Esophagus muscularis mucosa (tissue), 4 donors: ENCODE data around the gene CERKL. TPM values are rescaled to one million over a fixed set of nuclear protein-coding genes. Genes with fewer than 3 reads are reported as not detected.

ENCODE experiments used
- DNase-seq: peaks from one replicate; pipeline ENCODE4 v3.0.0-alpha.2; 2017; ENCODE audit errors: extremely low spot score
- H3K27ac ChIP-seq, 4 donors: fragments of 200-600 bp; sonication (generic); replicated peaks in 1 of 4; 1 replicate in 3 of 4; 2 replicates in 1 of 4; pipeline ENCODE4 v1.5.1; 2016 to 2019; ENCODE audit warnings: mild to moderate bottlenecking in 1 of 4
- H3K27me3 ChIP-seq, 4 donors: fragments of 200-600 bp; sonication (generic); one replicate each; pipeline versions ENCODE4 v1.5.1 to v1.6.0; 2016 to 2019
- H3K36me3 ChIP-seq, 4 donors: fragments of 200-600 bp; sonication (generic); one replicate each; pipeline ENCODE4 v1.5.1; 2016 to 2019
- H3K4me1 ChIP-seq, 4 donors: fragments of 200-600 bp; sonication (generic); one replicate each; pipeline ENCODE4 v1.5.1; 2016 to 2019
- H3K4me3 ChIP-seq, 4 donors: fragments of 200-600 bp; sonication (generic); 1 replicate in 2 of 4; 2 replicates in 2 of 4; pipeline ENCODE4 v1.5.1; 2016 to 2019; ENCODE audit warnings: mild to moderate bottlenecking in 4 of 4, moderate library complexity in 1 of 4
- H3K9me3 ChIP-seq, 4 donors: fragments of 200-600 bp; sonication (generic); 1 replicate in 3 of 4; 2 replicates in 1 of 4; pipeline ENCODE4 v1.5.1; 2016 to 2019
- EP300 ChIP-seq: sonication (generic); formaldehyde crosslinking; IDR thresholded peaks from one replicate; pipeline ENCODE4 v1.6.1; 2017; ENCODE audit warnings: antibody characterized with exemption
- POLR2A ChIP-seq: fragments of 450-650 bp; IDR thresholded peaks from one replicate; pipeline ENCODE4 v1.6.1; 2017; ENCODE audit warnings: antibody characterized with exemption, moderate library complexity, mild to moderate bottlenecking, low read depth
- POLR2AphosphoS5 ChIP-seq, 2 donors: sonication (generic); formaldehyde crosslinking; IDR thresholded peaks; one replicate each; pipeline ENCODE4 v1.6.1; 2017; ENCODE audit warnings: antibody characterized with exemption in 2 of 2
- WGBS: methylation state at CpG from one replicate; pipeline ENCODE4 v1.1.5; 2018; 5-methylcytosine and 5-hydroxymethylcytosine counted together
- intact Hi-C: fragments of 100-400 bp; cut with DNase I; formaldehyde crosslinking; loops from one replicate; pipeline ENCODE4 v1.15.1; 2023
- total RNA-seq, 4 donors: library from RNA; depleted of rRNA; stranded (reverse); fragments of >200 nt; gene quantifications; one replicate each; pipeline versions ENCODE4 v1.1.0 to v1.2.1, GENCODE V29; 2016
- TF ChIP-seq, protein P1 (sequence below), 3 experiments: fragments of 200-600 bp in 2 of 3; fragments of 450-650 bp in 1 of 3; sonication (generic) in 2 of 3; IDR thresholded peaks; one replicate each; pipeline ENCODE4 v1.5.1; 2017 to 2019; ENCODE audit warnings: antibody characterized with exemption in 3 of 3, mild to moderate bottlenecking in 2 of 3, moderate library complexity in 1 of 3

The CERKL gene
- total RNA-seq, 4 donors from 2014 or later = 0.17 to 0.19 TPM; not detected in 2

DNA sequence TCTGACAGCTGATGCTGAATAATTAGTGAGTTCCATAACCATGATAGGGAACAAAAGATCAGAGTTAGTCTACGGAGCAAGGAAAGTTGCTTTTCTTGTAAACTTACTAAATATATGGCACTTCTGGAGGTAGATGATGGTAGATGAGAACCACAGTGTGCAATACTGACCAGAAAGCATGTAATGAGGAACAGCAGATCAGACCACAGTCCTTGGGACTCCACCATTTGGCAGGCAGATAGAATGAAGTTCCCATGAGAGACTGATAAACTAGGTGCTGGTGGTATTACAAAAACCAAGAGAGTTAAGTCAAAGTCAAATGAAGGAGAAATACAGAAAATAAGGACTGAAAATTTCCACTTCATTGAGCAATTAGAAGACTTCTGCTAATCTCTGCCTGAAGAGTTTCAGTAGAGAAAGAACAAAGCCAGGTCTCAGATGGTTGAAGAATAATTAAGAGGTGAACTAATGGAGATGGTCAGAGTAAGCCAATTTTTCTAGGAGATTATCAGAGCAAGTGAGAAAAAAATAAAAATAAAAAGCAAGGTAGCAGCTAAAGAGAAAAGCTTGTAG is 10.4 kb downstream of the CERKL start:
- no peaks in the 10 kb centered on the region for H3K9me3 ChIP-seq
- H3K4me1 ChIP-seq = no peaks in the 10 kb centered on the region
- TF ChIP-seq POLR2AphosphoS5 (IDR thresholded peaks at IDR 0.05) = no peak
- TF ChIP-seq EP300 = no peak
- TF ChIP-seq, protein P1, sequence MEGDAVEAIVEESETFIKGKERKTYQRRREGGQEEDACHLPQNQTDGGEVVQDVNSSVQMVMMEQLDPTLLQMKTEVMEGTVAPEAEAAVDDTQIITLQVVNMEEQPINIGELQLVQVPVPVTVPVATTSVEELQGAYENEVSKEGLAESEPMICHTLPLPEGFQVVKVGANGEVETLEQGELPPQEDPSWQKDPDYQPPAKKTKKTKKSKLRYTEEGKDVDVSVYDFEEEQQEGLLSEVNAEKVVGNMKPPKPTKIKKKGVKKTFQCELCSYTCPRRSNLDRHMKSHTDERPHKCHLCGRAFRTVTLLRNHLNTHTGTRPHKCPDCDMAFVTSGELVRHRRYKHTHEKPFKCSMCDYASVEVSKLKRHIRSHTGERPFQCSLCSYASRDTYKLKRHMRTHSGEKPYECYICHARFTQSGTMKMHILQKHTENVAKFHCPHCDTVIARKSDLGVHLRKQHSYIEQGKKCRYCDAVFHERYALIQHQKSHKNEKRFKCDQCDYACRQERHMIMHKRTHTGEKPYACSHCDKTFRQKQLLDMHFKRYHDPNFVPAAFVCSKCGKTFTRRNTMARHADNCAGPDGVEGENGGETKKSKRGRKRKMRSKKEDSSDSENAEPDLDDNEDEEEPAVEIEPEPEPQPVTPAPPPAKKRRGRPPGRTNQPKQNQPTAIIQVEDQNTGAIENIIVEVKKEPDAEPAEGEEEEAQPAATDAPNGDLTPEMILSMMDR (IDR thresholded peaks at IDR 0.05) = no peak
- no peak for TF ChIP-seq POLR2A
- DNase-seq = no peak
- intact Hi-C loops = no loop called here
- no peak overlapping the region for H3K27ac ChIP-seq
- H3K27me3 ChIP-seq = peaks cover 0 to 9% (median 0%) of the 10 kb centered on the region in 4 donors
- 91% methylated on average over 1 of the region's 1 CpG for WGBS
- no peak overlapping the region for H3K4me3 ChIP-seq
- no peaks in the 10 kb centered on the region for H3K36me3 ChIP-seq

DNA sequence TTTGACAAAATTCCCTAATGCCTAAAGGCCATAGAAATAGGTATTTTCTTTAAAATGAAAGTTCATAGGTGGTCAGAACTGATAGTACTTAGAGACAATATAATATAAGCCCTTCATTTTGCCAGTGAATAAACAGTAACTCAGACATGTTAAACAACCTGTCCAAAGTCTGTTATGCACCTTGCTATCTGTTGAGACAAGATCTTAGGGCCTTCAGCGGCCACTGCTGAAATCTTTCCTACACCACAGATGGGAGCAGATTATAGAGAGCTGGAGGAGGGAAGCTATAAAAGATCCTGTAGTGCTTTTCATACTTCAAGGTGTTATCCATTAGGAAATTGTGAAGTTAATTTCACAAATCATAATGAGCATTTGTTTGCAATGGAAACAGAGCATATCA is 13.8 kb downstream of the CERKL start:
- Histone ChIP-seq H3K9me3 (no peaks in the 10 kb centered on the region), H3K27me3 (peaks cover 0 to 9% (median 0%) of the 10 kb centered on the region in 4 donors), H3K27ac (no peak overlapping the region), H3K36me3 (no peaks in the 10 kb centered on the region), H3K4me1 (no peaks in the 10 kb centered on the region), H3K4me3 (no peak overlapping the region)
- DNase-seq = no peak
- intact Hi-C loops = no loop called here
- 59% methylated on average over 1 of the region's 1 CpG for WGBS
- TF ChIP-seq POLR2A = no peak
- TF ChIP-seq, protein P1 (IDR thresholded peaks at IDR 0.05) = no peak
- no peak for TF ChIP-seq EP300
- no peak for TF ChIP-seq POLR2AphosphoS5 (IDR thresholded peaks at IDR 0.05)

DNA sequence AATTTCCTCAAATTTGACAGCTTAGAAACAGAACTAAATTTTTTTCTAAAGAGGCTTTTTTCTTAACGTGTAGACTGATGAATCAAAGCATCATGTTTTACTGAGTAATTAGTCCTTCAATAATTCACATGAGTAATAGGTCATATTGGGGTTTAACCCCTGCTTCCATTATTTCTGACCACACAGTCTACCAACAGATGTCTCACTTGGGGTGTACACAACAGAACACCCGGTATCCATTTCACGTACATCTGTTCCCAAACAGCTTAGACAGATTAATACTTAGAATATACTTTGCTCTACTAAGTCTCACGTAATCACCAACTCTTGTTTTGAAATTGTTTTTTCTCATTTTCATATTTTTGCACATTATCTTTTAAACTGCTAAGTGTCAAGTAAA is 14.8 kb downstream of the CERKL start:
- WGBS = 69% methylated on average over 4 of the region's 4 CpGs
- TF ChIP-seq, protein P1 (IDR thresholded peaks at IDR 0.05) = no peak
- no peak for TF ChIP-seq POLR2AphosphoS5 (IDR thresholded peaks at IDR 0.05)
- no peaks in the 10 kb centered on the region for H3K36me3 ChIP-seq
- H3K4me1 ChIP-seq = no peaks in the 10 kb centered on the region
- no peaks in the 10 kb centered on the region for H3K9me3 ChIP-seq
- intact Hi-C loops = no loop called here
- no peak overlapping the region for H3K27ac ChIP-seq
- no peak overlapping the region for H3K4me3 ChIP-seq
- peaks cover 0 to 6% (median 0%) of the 10 kb centered on the region in 4 donors for H3K27me3 ChIP-seq
- no peak for DNase-seq

DNA sequence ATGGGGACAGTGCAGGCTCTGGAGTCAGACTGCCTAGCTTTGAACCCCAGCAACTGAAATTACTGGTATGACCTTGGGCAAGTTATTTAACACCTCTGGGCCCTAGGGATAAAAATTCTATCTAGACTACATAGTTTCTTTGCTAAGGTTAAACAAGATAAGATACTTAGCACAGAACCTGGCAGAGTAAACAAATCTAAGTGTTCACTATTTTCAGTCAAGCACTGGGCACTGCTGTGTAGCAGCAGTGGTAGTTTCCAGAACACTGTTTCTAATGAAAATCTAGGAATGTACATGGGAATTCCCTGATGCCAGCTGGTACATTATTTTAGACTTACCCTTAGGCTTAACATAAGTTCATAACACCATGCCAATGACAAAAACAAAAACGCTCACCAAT is 17.2 kb downstream of the CERKL start:
- Histone ChIP-seq H3K4me3 (no peak overlapping the region), H3K27ac (no peak overlapping the region), H3K9me3 (no peaks in the 10 kb centered on the region), H3K4me1 (no peaks in the 10 kb centered on the region), H3K36me3 (no peaks in the 10 kb centered on the region), H3K27me3 (no peaks in the 10 kb centered on the region)
- intact Hi-C loops = no loop called here
- no peak for DNase-seq
- 22% methylated on average over 1 of the region's 1 CpG for WGBS
- TF ChIP-seq EP300 (no peak), POLR2AphosphoS5 (IDR thresholded peaks at IDR 0.05) (no peak), POLR2A (no peak)
- TF ChIP-seq, protein P1 (IDR thresholded peaks at IDR 0.05) = no peak
